A204.1 (cell line): ENCODE measurements around the gene TMEM63A.
A peak's percentile ranks its signal among the peaks of the same experiment; 100 is the strongest.
"Not testable (repeated sequence)": the region's sequence is repeated elsewhere in the genome, so short reads cannot be mapped to it uniquely, and the experiment has no call there.

Experiments
- FAIRE-seq: peaks from 2 replicates; lab custom pipeline; 2012; peaks lifted over from hg19 to GRCh38; lab: Jason Lieb, UNC

The TMEM63A gene

DNA sequence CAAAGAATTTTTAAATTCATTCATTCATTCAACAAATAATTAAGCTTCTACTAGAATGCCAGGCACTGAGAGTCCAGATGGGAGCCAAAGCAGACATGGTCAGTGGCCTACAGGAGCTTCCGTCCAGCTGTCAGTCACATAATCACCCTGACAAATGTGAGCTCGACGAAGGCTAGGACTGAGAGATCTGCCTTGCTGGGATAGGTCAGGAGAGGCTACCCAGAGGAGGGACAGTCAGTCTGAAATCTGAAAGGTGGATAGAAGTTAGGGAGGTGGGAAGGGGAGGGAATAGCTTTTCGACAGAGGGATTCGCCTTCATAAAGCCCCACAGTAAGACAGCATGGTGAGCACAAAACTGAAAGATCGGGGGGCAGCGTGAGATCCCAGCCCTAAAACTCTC lies 64.0 kb downstream of the TMEM63A start:
- FAIRE-seq: no peak

DNA sequence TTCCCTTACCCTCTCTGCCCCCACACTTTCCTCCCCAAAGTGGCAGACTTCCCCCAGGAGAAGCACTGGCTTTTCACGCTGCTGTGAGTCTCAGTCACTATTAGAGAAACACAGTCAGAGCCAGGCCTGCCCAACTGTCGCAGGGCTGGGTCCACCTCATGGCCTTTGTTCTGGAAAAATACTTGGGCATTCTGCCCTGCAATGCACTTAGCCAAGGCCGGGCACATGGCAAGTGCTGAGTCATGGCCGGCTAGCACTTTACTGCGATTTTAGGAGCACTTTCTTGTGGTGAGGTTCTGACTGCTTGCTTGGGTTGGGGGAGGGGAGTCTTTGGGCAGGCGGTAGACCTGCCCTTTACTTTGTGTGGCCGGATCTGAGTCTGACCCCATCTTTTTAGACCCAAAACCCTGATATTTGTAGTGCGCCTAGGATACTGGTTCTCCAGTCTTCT lies 64.5 kb downstream of the TMEM63A start:
- FAIRE-seq: no peak

DNA sequence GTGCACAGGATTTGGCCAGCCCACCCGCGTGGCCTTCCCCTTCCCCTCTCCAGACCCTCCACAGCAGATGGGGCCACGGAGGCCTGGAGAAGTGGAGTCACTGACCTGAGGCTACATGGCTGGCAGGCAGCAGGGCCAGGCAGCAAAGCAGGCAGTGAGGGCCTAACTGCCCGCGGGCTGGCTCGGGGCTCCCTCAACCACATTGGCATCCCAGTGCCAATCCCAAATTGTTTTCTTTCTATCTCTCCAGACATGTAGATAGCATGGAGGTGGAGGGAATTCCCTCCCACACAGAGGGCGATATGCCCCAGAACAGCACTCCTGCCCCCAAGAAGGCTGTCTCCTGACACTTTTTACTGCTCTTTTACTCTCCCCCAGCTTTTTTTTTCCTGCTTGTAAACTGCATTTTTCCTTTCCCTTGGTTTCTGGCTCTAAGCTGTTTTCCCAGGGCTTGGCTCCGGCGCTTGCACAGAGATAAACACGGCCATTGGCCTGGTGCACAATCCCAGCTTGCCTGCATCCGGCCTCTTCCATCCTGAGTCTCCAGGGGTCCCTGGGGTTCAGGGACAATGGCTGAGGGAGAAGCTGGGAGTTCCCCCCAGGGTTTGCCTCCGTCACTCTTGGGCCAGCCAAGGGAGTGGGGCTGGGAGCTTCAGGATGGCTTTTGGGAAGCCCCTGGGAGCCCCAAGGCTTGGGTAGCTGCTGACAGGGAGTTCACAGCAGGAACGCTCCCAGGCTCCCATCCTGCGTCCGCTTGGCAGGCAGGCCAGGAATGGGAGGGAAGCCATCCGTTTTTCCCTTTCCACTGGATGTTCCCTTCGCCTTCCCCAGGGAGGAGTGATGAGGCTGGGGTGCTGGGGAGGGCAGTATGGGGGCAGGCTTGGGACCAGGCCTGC lies 65.3 kb downstream of the TMEM63A start:
- FAIRE-seq: no peak

DNA sequence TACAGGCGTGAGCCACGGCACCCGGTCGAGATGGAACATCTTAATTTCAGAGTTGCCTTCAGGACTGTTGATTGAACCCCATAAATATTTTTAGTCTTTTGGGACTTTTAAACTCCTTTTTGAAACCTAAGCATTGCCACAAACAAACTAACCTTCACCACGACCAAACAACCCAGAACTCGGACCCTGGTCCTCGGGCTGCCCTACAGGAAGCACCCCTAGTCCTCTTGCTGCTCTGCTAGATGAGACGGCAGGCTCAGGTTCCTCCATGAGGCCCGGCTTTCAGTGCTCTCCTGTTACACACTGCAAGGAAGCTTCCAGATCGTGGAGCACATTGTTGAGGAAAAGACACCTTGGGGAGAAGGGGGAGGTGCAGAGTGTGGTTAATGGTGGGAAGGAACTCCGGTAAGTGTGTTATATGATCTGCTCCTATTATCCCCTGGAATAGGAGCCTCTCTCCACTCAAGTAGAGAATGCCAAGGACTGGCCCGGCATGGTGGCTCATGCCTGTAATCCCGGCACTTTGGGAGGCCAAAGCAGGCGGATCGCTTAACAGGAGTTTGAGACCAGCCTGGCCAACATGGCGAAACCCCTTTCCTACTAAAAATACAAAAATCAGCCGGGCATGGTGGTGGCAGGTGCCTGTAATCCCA lies 66.5 kb downstream of the TMEM63A start:
- FAIRE-seq: no peak

DNA sequence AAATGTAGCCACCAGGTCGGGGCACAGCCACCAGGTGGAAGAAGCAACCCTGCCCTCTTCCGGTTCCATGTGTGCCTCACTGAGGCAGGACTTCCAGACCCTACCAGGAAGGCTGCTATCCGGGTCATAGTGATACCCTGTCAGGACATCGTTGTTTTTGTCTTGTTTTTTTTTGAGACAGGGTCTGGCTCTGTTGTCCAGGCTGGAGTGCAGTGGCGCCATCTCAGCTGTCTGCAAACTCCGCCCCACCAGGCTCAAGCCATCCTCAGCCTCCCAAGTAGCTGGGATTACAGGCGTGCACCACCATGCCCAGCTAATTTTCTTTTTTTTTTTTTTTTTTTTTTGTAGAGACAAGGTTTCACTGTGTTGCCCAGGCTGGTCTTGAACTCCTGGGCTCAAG lies 67.1 kb downstream of the TMEM63A start:
- FAIRE-seq: not testable (repeated sequence)

DNA sequence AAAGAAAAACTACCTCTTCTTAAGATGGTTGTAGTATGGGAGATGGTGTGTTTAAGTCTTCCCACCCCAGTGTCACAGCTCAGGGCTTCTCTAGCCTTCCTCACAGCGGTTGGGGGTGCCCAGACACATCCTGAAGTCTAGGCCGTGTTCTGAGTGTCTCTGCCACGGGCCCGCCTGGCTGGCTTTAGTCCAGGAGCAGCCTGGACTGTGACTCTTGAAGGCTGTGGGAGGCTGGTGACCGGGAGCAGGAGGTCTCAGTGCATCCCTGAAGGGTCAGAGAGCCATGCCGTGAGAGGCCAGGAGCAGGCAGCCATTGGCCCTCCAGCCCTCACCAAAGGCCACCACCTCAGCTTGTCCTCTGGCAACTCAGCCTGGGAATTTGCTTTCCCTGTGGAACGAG lies 67.8 kb downstream of the TMEM63A start:
- no peak for FAIRE-seq

DNA sequence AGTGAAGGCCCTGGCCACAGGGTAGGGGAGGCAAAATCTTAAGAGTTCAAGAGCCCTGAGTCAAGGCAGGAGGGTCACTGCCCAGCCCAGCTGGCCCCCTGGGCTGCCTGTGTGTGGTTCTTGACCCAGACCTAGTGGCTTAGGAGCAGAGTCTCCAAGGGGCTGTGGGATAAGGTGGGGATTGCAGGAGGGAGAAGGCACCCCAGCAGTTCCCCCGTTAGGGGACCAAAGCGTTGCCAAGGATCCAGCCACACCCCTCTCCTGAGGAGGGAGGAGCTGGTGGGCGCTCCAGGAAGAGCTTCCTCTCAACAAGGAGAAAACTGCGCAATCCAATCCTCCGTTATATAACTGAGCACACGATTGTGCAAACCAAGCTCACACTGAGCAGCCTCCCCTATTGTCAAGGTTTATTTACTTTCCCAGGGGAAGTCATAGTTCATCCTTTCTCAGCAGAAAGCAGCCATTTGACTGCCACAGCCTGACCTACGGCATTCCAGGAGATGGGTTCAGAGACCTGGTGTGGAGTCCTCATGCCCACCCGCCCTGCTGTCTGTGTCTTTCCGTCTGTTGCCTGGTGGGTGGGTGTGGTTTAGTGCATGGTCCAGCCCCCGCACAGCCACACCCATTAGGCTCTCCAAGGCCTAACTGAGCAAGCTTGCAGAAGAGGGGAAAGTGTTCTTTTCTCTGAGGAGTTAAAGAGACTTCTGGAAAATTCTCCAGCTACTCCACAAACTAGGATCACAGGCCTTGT lies 68.8 kb downstream of the TMEM63A start:
- no peak for FAIRE-seq

DNA sequence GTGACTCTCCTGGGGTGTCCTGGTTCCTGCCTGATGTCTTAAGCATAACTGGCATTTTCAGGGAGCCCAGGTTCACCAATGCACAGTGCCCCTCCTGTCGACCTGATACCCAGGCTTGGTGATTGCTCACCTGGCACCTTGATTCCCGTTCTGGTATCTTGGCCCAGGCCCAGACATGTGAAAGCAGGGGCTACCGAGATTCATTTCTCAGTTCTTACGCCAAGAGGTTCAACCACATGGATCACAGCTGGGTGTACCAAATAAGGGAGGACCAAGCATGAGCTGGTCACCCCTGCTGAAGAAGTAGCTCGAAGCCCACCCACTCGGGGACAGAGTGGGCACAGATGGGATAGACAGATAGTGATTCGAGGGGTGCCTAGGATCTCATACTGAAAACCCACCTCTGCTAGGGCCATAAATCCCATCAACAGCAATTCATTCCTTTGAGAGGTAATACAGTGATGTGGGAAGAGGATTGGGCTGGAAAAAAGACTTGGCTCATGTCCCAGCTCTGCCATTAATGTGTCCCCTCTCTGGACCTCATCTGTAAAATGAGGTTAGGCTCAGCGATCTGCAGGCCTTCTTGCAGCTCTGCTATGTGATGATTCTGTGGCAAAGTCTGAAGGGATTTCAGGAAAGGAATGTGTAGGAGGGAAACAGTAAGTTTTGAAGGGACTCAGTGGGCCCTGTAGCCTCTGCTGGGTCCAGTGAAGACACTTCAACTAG lies 69.5 kb downstream of the TMEM63A start:
- no peak for FAIRE-seq

DNA sequence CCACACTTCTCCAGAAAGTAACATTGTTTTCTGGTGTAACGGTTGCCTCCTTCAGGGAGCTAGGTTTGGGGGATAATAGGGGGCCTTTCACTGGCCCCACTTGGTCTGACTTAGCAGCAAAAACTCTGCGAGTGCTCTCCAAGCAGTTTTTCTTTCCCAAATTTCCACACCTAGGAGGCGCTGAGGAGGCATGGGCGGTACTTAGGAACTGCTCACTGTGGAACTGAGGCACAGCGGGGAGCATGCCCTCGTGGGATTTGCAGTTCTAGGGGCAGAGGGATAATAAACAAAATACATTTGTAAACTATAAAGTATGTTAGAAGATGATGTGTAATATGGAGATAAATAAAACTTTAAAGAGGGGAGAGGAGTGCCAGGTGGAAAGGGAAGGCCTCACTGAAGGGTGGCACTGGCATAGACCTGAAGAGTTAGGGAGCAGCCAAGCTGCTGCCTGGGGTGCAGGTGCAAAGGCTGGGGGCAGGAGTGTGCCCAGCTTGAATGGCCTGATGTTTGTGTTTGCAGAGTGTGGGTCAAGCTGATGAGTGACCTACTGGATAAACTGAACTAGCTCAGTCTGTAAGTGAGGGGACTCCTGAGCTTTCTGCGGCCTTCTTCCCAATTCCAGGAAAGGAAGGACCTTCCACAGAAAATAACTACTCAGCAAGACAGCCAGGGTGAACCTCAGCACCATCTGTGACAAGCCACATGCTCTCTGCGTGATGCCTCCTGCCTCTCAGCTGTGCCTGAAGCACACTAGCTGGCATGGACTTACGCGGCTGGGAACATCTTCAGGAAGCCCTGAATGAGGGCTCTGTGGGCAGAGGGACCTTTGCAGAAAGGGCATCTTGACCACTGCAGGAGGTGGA lies 70.3 kb downstream of the TMEM63A start:
- FAIRE-seq: no peak

DNA sequence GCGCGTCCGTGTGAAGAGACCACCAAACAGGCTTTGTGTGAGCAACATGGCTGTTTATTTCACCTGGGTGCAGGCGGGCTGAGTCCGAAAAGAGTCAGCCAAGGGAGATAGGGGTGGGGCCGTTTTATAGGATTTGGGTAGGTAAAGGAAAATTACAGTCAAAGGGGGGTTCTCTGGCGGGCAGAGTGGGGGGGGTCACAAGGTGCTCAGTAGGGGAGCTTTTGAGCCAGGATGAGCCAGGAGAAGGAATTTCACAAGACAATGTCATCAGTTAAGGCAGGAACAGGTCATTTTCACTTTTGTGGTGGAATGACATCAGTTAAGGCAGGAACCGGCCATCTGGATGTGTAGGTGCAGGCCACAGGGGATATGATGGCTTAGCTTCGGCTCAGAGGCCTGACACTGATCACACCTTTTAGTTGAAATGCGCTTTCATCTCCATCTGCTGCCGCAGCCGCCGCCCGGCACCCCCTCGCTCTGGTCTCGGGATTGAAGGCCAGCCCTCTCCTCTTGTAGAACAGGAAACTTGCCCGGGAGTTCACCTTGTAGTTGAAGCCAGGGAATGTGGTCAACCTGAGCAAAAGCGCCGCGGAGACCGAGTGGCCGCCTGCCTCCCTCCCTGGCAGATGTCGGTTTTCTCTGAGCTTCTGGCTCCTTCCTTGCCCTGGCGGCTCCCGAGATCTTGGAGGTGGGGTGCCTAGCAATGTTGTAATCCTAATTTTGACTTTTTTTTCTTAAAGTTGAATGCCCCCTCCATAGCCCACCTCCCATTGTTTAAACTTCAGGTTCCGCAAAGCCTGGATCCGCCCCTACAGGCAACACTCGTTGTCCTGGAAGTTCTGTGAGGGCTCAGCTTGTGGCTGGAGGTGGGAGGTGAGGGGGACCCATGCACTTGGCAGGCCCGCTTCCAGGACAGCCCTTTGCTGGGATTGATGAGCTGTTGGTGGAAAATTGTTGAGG lies 71.3 kb downstream of the TMEM63A start:
- FAIRE-seq: not testable (repeated sequence)

DNA sequence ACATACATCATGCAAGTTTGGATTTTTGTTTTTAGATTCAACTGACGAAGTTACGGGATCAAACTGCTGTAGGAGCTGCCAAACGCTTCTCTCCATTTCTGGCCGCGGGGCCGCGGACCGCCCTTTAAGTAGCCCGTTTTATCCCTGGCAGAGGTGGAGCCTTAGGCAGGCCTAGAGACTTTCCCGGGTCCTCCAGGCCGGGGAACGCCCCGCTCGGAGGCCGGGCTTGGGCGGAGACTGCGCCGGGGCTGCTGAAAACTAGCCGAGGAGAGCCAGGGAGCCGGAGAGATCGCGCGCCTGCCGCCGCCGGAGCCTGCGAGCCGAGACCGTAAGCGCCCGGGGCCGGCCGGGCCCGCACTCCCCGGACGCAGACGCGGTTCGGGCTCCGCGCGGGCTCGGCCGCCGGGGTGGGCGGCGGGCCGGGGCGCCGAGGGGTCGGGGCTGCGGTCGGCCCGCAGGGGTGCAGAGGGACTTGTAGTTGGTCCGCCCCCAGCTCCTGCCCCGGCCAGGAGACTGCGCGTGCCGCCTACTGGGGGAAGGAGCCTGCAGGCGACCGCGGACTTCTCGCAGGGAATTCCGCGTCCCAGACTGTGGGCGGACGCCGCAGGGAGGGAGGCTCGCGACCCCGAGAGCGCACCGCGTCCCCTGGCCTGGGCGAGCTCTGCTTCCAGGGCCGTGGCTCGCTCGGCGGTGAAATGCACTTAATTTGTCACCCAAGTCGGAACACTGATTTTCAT lies 72.2 kb downstream of the TMEM63A start, which contains the start of gene EPHX1:
TSS of gene EPHX1 (plus strand) at position 283 of the 737 bp plus-strand sequence. CDS start 18,606 bp downstream, outside the sequence.
- FAIRE-seq: peak; percentile 3

DNA sequence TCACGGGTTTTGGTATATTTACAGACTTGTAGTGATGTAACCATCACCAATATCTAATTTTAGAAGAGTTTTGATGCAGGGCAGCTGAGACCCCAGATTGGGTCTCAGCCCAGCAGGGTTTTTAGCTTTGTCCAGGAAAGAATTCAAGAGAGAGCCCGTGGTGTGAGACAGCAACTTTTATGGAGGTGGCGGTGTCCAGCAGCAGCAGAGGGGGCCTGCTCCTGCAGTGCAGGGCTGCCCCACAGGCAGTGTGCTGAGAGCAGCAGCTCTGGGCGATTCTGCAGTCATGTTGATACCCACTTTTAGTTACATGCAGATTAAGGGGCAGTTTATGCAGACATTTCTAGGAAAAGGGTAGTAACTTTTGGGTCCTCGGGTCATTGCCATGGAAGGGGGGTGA lies 74.0 kb downstream of the TMEM63A start:
- no peak for FAIRE-seq

DNA sequence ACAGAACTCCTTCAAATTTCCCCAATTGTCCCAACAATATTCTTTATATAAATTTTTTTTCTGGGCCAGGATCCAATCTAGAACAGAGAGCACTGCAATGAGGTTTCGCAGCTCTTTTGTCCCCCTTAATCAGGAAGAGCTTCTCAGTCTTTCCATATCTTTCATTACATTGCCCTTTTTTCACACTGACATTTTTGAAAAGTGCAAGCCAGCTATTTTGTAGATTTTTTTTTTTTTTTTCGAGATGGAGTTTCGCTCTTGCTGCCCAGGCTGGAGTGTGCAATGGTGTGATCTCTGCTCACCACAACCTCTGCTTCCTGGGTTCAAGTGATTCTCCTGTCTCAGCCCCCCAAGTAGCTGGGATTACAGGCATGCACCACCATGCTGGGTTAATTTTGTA lies 75.4 kb downstream of the TMEM63A start:
- FAIRE-seq: not testable (repeated sequence)

DNA sequence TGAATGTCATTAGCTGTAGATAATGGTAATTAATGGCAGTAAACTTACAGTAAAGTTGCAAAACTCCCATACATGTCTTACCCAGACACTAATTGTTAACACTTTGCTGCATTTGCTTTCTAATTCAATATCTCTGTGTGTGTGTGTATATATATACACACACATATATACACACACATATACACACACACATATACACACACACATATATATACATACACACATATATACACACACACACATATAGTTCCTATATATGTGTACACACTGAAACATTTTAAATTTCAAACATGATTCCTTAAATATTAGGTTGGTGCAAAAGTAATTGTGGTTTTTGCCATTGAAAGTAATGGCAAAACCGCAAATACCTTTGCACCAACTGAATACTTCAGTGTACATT lies 75.9 kb downstream of the TMEM63A start:
- FAIRE-seq: no peak

DNA sequence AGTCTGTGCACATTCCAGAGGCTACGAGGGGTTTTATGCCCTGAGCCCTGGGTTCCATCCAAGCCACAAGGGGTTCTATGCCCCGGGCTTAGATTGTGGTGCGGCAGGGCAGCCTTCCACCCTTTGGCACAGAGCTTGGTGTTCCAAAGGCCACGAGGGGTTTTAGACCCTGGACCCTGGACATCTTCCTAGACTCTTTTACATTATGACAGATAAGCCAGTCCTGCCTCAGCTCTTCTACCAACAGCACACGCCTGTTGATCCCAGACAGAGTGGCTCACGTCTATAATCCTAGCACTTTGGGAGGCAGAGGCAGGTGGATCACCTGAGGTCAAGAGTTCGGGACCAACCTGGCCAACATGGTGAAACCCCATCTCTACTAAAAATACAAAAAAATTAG lies 81.0 kb downstream of the TMEM63A start:
- not testable (repeated sequence) for FAIRE-seq

DNA sequence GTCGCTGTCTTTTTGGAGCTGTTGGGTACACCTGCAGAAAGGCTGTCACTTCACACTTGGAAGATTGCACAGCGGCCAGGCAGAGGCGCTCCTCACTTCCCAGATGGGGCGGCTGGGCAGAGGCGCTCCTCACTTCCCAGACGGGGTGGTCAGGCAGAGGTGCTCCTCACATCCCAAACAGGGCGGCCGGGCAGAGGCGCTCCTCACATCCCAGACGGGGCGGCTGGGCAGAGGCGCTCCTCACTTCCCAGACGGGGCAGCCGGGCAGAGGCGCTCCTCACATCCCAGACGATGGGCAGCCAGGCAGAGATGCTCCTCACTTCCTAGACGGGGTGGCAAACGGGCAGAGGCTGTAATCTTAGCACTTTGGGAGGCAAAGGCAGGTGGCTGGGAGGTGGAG lies 86.1 kb downstream of the TMEM63A start:
- not testable (repeated sequence) for FAIRE-seq
